ENCODE measurements around the gene NOVA2. TPM values are rescaled to one million over a fixed set of nuclear protein-coding genes. Genes with fewer than 3 reads are reported as not detected.

Gene NOVA2
- total RNA-seq, 1 donor from 2014 or later = not detected

GRCh38 chr19:45978156-45978555 lies 4.5 kb upstream of the NOVA2 start:
- H3K9me3 Mint-ChIP-seq = no peaks in the 10 kb centered on the region
- ATAC-seq (ENCODE audit: low read depth) = no peak
- peaks cover 54% of the 10 kb centered on the region for H3K27me3 Mint-ChIP-seq
- POLR2A ChIA-PET = no interaction called here
- CTCF ChIA-PET = no interaction called here
- no peaks in the 10 kb centered on the region for H3K4me1 Mint-ChIP-seq
- H3K4me3 Mint-ChIP-seq = no peak overlapping the region
- no peaks in the 10 kb centered on the region for H3K36me3 Mint-ChIP-seq (ENCODE audit: low read depth)
- H3K27ac Mint-ChIP-seq = no peak overlapping the region
- intact Hi-C loops (cut with micrococcal nuclease) = no loop called here
- DNase-seq = no peak
- TF ChIP-seq, protein P1, sequence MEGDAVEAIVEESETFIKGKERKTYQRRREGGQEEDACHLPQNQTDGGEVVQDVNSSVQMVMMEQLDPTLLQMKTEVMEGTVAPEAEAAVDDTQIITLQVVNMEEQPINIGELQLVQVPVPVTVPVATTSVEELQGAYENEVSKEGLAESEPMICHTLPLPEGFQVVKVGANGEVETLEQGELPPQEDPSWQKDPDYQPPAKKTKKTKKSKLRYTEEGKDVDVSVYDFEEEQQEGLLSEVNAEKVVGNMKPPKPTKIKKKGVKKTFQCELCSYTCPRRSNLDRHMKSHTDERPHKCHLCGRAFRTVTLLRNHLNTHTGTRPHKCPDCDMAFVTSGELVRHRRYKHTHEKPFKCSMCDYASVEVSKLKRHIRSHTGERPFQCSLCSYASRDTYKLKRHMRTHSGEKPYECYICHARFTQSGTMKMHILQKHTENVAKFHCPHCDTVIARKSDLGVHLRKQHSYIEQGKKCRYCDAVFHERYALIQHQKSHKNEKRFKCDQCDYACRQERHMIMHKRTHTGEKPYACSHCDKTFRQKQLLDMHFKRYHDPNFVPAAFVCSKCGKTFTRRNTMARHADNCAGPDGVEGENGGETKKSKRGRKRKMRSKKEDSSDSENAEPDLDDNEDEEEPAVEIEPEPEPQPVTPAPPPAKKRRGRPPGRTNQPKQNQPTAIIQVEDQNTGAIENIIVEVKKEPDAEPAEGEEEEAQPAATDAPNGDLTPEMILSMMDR (IDR thresholded peaks at IDR 0.05) = no peak

DNA sequence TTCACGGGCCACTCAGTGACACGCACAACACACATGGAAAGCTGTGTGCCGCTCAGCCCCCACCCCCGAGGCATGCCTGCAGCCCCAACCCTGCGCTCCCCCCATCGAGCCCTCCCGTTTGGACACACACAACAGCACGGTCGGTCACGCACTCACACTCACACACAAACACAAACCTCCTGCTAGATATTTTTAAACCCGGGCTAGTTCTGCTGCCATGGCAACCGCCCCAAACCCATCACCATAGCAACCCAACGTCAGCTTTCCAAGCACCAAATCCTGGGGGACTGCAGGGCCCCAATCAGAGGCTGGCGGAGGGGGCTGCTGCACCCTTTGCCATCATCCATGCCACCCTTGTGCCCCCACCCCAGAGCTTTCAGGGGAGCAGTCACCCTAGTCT lies 2.5 kb upstream of the NOVA2 start:
- ATAC-seq (ENCODE audit: low read depth) = no peak
- H3K27me3 Mint-ChIP-seq = peaks cover 60% of the 10 kb centered on the region
- POLR2A ChIA-PET = no interaction called here

GRCh38 chr19:45975306-45976070 lies 1.8 kb upstream of the NOVA2 start:
- H3K4me3 Mint-ChIP-seq = no peak overlapping the region
- DNase-seq (no peak), ATAC-seq (ENCODE audit: low read depth) (no peak)
- H3K4me1 Mint-ChIP-seq = peaks cover 19% of the 10 kb centered on the region
- H3K9me3 Mint-ChIP-seq = no peaks in the 10 kb centered on the region
- peaks cover 62% of the 10 kb centered on the region for H3K27me3 Mint-ChIP-seq
- ChIA-PET CTCF (no interaction called here), POLR2A (no interaction called here)
- TF ChIP-seq, protein P1 (IDR thresholded peaks at IDR 0.05) = no peak
- no peak overlapping the region for H3K27ac Mint-ChIP-seq
- no peaks in the 10 kb centered on the region for H3K36me3 Mint-ChIP-seq (ENCODE audit: low read depth)
- intact Hi-C loops (cut with micrococcal nuclease) = no loop called here

More for the DNA sequence above, 2.5 kb upstream of the NOVA2 start:
- CTCF ChIA-PET = no interaction called here
- DNase-seq = no peak
- H3K27ac Mint-ChIP-seq = no peak overlapping the region
- H3K36me3 Mint-ChIP-seq (ENCODE audit: low read depth) = no peaks in the 10 kb centered on the region
- peaks cover 16% of the 10 kb centered on the region for H3K4me1 Mint-ChIP-seq
- intact Hi-C loops (cut with micrococcal nuclease) = no loop called here
- H3K4me3 Mint-ChIP-seq = no peak overlapping the region
- TF ChIP-seq, protein P1 (IDR thresholded peaks at IDR 0.05) = no peak
- H3K9me3 Mint-ChIP-seq = no peaks in the 10 kb centered on the region

DNA sequence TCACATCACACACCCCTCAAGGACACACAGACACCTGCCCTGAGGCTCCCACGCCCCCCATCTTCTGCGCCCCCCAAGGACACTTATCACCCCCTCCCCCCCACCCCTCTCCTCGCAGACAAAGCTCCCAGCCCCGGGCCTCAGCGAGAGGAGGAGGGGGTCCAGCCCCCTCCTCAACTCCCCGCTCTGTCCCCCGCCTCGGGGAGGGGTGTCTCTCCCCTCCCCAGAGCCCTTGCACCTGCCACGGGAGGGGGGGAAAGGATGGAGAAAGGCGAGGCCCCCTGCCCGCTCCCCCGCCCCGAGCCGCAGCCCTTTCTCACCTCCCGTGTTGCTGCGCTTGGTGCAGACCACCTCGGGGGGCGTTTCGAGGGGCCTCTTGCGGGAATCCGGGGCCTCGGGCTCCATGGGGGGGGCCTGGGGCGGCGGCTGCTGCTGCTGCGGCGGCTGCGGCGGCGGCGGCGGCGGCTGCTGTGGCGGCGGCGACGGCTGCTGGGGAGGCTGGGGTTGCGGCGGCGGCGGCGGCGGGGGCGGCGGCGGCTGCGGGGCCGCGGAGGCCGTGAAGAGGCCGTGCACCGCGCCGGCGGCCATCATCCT lies 621 bp downstream of the NOVA2 start:
- no peak for ATAC-seq (ENCODE audit: low read depth)
- TF ChIP-seq, protein P1 (IDR thresholded peaks at IDR 0.05) = no peak
- H3K4me3 Mint-ChIP-seq = peak overlapping the region; percentile 49
- DNase-seq = no peak
- intact Hi-C loops (cut with micrococcal nuclease) = no loop called here
- ChIA-PET POLR2A (interaction anchor here (0.6 to 0.7 kb wide), 2 partner anchors 9 to 22 kb away, joined by 3 to 4 read pairs; partner anchors contain the start of gene CCDC61), CTCF (interaction anchor here (1.2 kb wide), 1 partner anchor 44 kb away, joined by 3 read pairs; no protein-coding TSS in a partner anchor)
- H3K9me3 Mint-ChIP-seq = no peaks in the 10 kb centered on the region
- H3K36me3 Mint-ChIP-seq (ENCODE audit: low read depth) = no peaks in the 10 kb centered on the region
- H3K27ac Mint-ChIP-seq = no peak overlapping the region
- H3K27me3 Mint-ChIP-seq = peaks cover 72% of the 10 kb centered on the region
- peaks cover 19% of the 10 kb centered on the region for H3K4me1 Mint-ChIP-seq
